GM21786 (cell line): Measurements from ENCODE around the gene WDR37.

Source experiments
- ATAC-seq: cut with Tn5 transposase; IDR thresholded peaks from one replicate; pipeline ENCODE4 v1.9.1; 2021; ENCODE audit not compliant: unreplicated experiment

Gene WDR37

GRCh38 chr10:1123972-1124371 lies 67.8 kb downstream of the WDR37 start:
- no peak for ATAC-seq

GRCh38 chr10:1124796-1125195 lies 68.6 kb downstream of the WDR37 start:
- no peak for ATAC-seq

GRCh38 chr10:1126461-1126860 lies 70.3 kb downstream of the WDR37 start:
- ATAC-seq: no peak

GRCh38 chr10:1127629-1128028 lies 71.4 kb downstream of the WDR37 start:
- no peak for ATAC-seq

GRCh38 chr10:1128115-1128514 lies 71.9 kb downstream of the WDR37 start:
- ATAC-seq: no peak

GRCh38 chr10:1128649-1129048 lies 72.5 kb downstream of the WDR37 start:
- ATAC-seq: no peak

GRCh38 chr10:1130226-1130625 lies 74.0 kb downstream of the WDR37 start:
- ATAC-seq: no peak

- ATAC-seq: no peak
These were observed 75.0 kb downstream of the WDR37 start for GRCh38 chr10:1130995-1131790.

GRCh38 chr10:1132584-1132983 lies 76.4 kb downstream of the WDR37 start:
- ATAC-seq: no peak

- no peak for ATAC-seq
These were observed 77.4 kb downstream of the WDR37 start for GRCh38 chr10:1133495-1134045.

GRCh38 chr10:1134156-1134555 lies 78.0 kb downstream of the WDR37 start:
- no peak for ATAC-seq

- ATAC-seq: no peak
These were observed 80.1 kb downstream of the WDR37 start for GRCh38 chr10:1136268-1136667.

- ATAC-seq: no peak
These were observed 81.4 kb downstream of the WDR37 start for GRCh38 chr10:1137499-1138163.

- ATAC-seq: no peak
These were observed 82.3 kb downstream of the WDR37 start for GRCh38 chr10:1138529-1138928.

GRCh38 chr10:1141261-1141660 lies 85.1 kb downstream of the WDR37 start:
- no peak for ATAC-seq

- no peak for ATAC-seq
These were observed 85.5 kb downstream of the WDR37 start for GRCh38 chr10:1141701-1142100.

GRCh38 chr10:1142596-1142995 lies 86.4 kb downstream of the WDR37 start:
- ATAC-seq: no peak

- no peak for ATAC-seq
These were observed 91.6 kb downstream of the WDR37 start for GRCh38 chr10:1147810-1148209.

- no peak for ATAC-seq
These were observed 92.8 kb downstream of the WDR37 start for GRCh38 chr10:1148855-1149605.

GRCh38 chr10:1149793-1150637 lies 93.8 kb downstream of the WDR37 start:
- no peak for ATAC-seq

- no peak for ATAC-seq
These were observed 94.4 kb downstream of the WDR37 start for GRCh38 chr10:1150638-1150955.
